GM12801 (cell line): ENCODE data around the gene NPAS2.

Source experiments
- TF ChIP-seq, protein P1 (sequence below): IDR thresholded peaks from one replicate; pipeline ENCODE4 v1.5.1; 2011; ENCODE audit warnings: control low read depth; ENCODE audit not compliant: insufficient read length; ENCODE audit errors: extremely low read depth

The NPAS2 gene

GRCh38 chr2:100953406-100954043, 133.6 kb downstream of the NPAS2 start:
- TF ChIP-seq, protein P1, sequence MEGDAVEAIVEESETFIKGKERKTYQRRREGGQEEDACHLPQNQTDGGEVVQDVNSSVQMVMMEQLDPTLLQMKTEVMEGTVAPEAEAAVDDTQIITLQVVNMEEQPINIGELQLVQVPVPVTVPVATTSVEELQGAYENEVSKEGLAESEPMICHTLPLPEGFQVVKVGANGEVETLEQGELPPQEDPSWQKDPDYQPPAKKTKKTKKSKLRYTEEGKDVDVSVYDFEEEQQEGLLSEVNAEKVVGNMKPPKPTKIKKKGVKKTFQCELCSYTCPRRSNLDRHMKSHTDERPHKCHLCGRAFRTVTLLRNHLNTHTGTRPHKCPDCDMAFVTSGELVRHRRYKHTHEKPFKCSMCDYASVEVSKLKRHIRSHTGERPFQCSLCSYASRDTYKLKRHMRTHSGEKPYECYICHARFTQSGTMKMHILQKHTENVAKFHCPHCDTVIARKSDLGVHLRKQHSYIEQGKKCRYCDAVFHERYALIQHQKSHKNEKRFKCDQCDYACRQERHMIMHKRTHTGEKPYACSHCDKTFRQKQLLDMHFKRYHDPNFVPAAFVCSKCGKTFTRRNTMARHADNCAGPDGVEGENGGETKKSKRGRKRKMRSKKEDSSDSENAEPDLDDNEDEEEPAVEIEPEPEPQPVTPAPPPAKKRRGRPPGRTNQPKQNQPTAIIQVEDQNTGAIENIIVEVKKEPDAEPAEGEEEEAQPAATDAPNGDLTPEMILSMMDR = no peak

GRCh38 chr2:100954044-100954420, 134.1 kb downstream of the NPAS2 start:
- TF ChIP-seq, protein P1 = no peak

GRCh38 chr2:100955226-100955625, 135.3 kb downstream of the NPAS2 start:
- TF ChIP-seq, protein P1 = no peak

DNA sequence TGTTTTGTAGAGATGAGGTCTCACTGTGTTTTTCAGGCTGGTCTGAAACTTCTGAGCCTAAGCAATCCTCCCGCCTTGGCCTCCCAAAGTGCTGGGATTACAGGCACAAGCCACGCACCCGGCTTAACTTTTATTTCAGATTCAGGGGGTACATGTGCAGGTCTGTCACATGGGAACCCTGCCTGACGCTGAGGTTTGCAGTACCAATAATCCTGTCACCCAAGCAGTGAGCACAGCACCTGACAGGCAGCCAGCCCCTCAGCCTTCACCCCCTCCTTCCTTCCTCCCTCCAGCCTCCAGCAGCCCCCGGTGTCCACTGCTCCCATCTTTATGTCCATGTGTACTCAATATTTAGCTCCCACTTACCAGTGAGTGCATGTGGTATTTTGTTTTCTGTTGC, 136.1 kb downstream of the NPAS2 start:
- TF ChIP-seq, protein P1 = no peak

GRCh38 chr2:100957996-100958653, 138.2 kb downstream of the NPAS2 start:
- TF ChIP-seq, protein P1 = no peak

DNA sequence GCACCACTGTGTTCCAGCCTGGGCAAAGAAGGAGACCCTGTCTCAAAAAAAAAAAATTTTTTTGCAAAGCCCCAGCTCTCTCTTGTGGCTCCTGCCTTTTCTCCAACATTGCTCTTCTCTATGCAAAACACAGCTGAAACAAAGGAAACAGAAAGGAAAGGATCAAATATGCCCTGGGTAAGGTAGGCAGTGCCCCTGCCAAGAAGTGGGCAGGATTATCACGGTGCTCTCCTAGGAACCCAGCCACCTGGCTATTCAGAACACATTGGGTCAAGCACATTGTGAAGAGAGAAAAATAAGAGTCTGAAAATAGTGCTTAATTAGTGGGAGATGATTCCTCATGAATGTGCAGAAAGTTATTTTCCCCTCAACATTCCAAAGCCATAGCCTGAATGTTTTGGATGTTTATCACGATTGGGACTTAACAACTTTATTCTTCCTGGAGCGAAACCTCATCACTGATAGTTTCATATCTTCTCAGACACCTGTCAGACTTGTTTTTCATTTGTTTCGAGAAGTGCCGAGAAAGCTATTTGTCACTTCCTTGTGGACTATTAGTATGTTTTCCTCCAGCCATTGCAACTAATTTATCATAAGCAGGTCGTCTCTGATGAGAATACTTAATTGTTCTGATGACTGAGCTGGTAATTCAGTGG, 139.4 kb downstream of the NPAS2 start:
- TF ChIP-seq, protein P1 = no peak

DNA sequence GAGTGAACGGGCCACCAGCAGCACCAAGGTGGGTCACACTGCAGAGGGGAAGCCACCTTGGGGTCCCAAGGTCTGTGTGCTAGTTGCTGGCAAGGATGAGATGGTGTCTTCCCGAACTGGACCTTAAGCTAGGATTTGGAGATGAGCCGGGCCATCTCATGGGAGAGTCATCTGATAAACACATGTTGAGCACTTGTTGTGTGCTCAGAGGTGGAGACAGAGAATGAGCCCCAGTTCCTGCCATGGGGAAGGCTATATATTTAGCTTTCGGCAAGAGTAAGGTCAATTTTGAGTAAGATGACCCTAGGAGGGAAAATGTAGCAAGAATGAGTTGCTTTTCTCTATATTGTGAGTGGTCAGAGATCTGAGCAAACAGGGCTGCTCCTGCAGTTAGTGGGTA, 140.7 kb downstream of the NPAS2 start:
- TF ChIP-seq, protein P1 = no peak
